Stomach (tissue), 4 donors: ENCODE data around the gene SLC35F3.

Experiments
- EP300 ChIP-seq: sonication (generic); formaldehyde crosslinking; IDR thresholded peaks from one replicate; pipeline ENCODE4 v1.6.1; 2017; ENCODE audit warnings: antibody characterized with exemption
- POLR2A ChIP-seq, 4 donors: fragments of 450-650 bp; IDR thresholded peaks; one replicate each; pipeline ENCODE4 v1.6.1; 2016; ENCODE audit warnings: antibody characterized with exemption in 4 of 4, control low read depth in 2 of 4, mild to moderate bottlenecking in 1 of 4, moderate library complexity in 1 of 4
- POLR2AphosphoS5 ChIP-seq, 3 donors: sonication (generic); formaldehyde crosslinking; IDR thresholded peaks; one replicate each; pipeline ENCODE4 v1.6.1; 2016; ENCODE audit warnings: antibody characterized with exemption in 3 of 3
- TF ChIP-seq, protein P1 (sequence below), 7 experiments: fragments of 450-650 bp in 4 of 7; fragments of 200-600 bp in 3 of 7; sonication (generic) in 3 of 7; IDR thresholded peaks; one replicate each; pipeline ENCODE4 v1.5.1; 2016 to 2019; ENCODE audit warnings: antibody characterized with exemption in 7 of 7, control low read depth in 2 of 7, mild to moderate bottlenecking in 1 of 7

DNA sequence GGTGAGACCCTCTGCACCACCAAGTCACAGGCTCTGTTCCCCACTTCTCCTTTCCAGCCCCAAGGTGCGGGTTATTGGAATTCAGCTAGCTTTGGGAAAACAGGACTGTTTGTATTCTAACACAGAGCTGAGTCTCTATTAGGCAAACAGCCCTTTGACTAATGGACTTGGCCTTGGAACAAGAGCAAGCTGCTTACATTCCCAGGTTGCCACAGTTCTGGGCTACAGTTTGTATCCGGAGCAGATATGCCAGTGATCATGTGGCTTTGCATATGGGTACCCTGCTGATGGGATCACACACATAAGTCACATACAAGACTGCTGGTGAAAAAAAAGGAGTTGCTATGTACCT, 358.3 kb downstream of the SLC35F3 start:
- TF ChIP-seq EP300: no peak
- TF ChIP-seq, protein P1, sequence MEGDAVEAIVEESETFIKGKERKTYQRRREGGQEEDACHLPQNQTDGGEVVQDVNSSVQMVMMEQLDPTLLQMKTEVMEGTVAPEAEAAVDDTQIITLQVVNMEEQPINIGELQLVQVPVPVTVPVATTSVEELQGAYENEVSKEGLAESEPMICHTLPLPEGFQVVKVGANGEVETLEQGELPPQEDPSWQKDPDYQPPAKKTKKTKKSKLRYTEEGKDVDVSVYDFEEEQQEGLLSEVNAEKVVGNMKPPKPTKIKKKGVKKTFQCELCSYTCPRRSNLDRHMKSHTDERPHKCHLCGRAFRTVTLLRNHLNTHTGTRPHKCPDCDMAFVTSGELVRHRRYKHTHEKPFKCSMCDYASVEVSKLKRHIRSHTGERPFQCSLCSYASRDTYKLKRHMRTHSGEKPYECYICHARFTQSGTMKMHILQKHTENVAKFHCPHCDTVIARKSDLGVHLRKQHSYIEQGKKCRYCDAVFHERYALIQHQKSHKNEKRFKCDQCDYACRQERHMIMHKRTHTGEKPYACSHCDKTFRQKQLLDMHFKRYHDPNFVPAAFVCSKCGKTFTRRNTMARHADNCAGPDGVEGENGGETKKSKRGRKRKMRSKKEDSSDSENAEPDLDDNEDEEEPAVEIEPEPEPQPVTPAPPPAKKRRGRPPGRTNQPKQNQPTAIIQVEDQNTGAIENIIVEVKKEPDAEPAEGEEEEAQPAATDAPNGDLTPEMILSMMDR (IDR thresholded peaks at IDR 0.05): no peak
- no peak for TF ChIP-seq POLR2A (IDR thresholded peaks at IDR 0.05)
- no peak for TF ChIP-seq POLR2AphosphoS5 (IDR thresholded peaks at IDR 0.05)
